GM18505 (cell line): ENCODE measurements around the gene SMYD4.
A peak's percentile ranks its signal among the peaks of the same experiment; 100 is the strongest.

ENCODE experiments used
- ATAC-seq: cut with Tn5 transposase; IDR thresholded peaks from one replicate; pipeline ENCODE4 v1.9.1; 2021; ENCODE audit not compliant: unreplicated experiment
- POLR2A ChIP-seq: IDR thresholded peaks from 4 replicates; pipeline ENCODE4 v1.6.1; 2011; ENCODE audit warnings: borderline replicate concordance; ENCODE audit not compliant: insufficient read depth, insufficient read length; ENCODE audit errors: extremely low read depth

The SMYD4 gene, protein sequence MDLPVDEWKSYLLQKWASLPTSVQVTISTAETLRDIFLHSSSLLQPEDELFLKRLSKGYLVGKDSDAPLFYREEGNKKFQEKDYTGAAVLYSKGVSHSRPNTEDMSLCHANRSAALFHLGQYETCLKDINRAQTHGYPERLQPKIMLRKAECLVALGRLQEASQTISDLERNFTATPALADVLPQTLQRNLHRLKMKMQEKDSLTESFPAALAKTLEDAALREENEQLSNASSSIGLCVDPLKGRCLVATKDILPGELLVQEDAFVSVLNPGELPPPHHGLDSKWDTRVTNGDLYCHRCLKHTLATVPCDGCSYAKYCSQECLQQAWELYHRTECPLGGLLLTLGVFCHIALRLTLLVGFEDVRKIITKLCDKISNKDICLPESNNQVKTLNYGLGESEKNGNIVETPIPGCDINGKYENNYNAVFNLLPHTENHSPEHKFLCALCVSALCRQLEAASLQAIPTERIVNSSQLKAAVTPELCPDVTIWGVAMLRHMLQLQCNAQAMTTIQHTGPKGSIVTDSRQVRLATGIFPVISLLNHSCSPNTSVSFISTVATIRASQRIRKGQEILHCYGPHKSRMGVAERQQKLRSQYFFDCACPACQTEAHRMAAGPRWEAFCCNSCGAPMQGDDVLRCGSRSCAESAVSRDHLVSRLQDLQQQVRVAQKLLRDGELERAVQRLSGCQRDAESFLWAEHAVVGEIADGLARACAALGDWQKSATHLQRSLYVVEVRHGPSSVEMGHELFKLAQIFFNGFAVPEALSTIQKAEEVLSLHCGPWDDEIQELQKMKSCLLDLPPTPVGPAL

DNA sequence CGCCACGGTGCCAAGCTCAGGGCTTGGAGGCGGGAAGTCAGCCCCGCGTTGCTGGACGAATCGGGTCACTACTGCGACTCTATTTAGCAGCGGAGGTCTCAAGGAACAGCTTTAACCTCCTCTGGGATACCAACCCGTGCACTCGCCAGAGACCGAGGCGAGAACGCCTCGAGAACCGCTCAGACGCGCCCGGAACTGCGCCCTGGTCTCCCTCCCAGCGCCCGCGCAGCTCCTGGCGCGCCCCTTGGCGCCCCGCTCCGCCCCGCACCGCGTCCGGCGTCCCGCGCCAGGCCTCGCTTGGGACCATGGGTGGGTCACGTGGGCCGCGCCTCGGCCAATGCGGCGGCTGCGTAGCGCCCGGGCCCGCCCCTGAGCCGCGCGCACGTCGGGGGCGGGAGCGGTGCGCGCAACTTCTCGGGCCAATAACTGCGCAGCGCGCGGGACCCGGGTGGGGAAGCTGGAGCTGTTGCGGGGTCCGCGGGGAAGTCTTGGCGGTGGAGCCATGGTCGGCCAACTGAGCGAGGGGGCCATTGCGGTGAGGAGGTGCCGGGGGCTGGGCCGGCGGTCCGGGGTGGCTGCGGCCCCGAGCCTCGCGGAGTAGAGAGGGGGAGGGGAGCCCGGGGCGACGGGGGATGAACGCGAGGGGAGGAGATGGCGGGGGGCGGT, at the start of gene SMYD4, which contains the start of gene RPA1:
TSS of gene SMYD4 (minus strand) at position 311 of the 666 bp plus-strand sequence. CDS start 1,908 bp downstream, outside the sequence.
TSS of gene RPA1 (plus strand) at position 414 of the 666 bp plus-strand sequence. CDS start at position 503, 89 bp downstream.
- peak; percentile 92 for TF ChIP-seq POLR2A

GRCh38 chr17:1878419-1879121, 48.9 kb upstream of the SMYD4 start:
- ATAC-seq = no peak
- no peak for TF ChIP-seq POLR2A

More for the DNA sequence above, at the start of gene SMYD4, which contains the start of gene RPA1:
- ATAC-seq = peak; percentile 77

GRCh38 chr17:1875597-1875996, 45.9 kb upstream of the SMYD4 start:
- no peak for TF ChIP-seq POLR2A
- ATAC-seq = no peak

DNA sequence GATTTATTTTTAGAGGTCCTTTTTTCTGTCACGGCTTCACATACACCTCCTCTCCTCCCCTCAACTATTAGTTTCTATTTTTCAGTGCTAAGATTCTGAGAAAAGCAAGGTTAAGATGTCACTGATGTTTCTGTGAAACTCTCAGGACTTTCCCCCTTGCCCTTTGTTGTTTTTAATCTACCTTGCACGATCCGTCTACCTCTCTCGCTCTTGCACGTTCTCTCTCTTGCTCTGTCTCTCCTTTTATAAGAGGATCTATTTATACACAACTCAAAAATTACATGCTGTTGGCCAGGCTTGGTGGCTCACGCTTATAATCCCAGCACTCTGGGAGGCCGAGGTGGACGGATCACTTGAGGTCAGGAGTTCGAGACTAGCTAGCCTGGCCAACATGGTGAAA, 43.7 kb upstream of the SMYD4 start:
- no peak for TF ChIP-seq POLR2A
- ATAC-seq = no peak

GRCh38 chr17:1872976-1873375, 43.3 kb upstream of the SMYD4 start:
- no peak for ATAC-seq
- TF ChIP-seq POLR2A = no peak

DNA sequence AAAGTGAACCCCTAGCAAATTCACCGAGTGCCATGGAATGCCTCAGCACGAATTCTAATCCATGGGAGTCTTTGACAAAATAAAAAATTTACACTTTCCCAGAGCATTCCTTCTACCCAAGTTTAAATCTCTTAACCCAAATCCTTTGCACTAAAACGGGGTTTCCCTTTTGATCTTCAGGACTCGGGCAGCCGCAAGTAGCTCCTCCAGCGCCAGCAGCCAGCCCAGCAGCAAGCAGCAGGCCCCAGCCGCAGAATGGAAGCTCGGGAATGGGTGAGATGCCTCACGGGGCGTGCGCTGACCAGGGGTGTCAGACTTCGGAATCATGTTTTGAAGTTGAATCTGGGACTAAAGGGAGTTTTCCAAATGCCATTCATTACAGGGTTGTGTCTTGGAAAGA, 42.6 kb upstream of the SMYD4 start:
- no peak for TF ChIP-seq POLR2A
- no peak for ATAC-seq

DNA sequence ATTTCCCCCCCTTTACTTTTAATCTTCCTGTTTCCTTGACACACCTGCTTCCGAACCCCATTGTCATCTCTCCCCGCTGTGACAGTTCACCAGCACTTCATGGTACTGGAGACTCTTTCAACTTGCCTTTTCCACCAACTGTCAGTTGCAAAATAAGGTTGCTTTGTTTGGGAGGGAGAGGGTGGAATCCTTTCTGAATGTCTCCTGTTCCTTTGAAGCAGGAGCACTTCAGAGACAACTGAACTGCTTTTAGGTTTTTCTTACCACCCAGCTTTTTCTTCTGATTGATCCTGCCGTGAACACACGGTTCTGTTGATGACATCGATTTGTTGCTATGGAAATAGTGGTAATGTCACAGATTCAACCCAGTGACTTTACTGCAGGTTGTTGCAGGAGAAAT, 42.1 kb upstream of the SMYD4 start:
- TF ChIP-seq POLR2A = no peak
- ATAC-seq = no peak

DNA sequence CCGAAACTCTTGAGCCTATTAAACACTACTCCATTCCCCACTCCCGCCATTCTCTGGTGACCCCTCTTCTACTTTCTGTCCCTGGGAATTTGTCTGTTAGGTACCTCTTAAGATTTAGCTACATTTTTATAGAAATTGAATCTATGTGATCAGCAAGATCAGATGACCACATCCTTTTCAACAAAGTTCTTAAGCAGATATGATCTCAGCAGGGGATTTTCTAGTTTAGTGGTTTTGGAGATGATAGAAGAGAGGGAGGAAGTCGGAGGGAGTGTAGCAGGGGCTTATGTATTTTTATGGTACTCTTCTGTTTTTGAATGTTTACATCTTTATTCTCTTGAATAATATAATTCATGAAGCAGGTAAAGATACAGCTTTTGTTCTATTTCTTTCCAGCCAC, 40.9 kb upstream of the SMYD4 start:
- TF ChIP-seq POLR2A = no peak
- no peak for ATAC-seq

GRCh38 chr17:1868090-1868489, 38.4 kb upstream of the SMYD4 start:
- no peak for TF ChIP-seq POLR2A

GRCh38 chr17:1867307-1867706, 37.6 kb upstream of the SMYD4 start:
- TF ChIP-seq POLR2A = no peak

More at GRCh38 chr17:1868090-1868489, 38.4 kb upstream of the SMYD4 start:
- ATAC-seq = no peak

GRCh38 chr17:1865252-1866037, 35.7 kb upstream of the SMYD4 start:
- no peak for TF ChIP-seq POLR2A
- ATAC-seq = no peak

More at GRCh38 chr17:1867307-1867706, 37.6 kb upstream of the SMYD4 start:
- no peak for ATAC-seq
